ENCODE results near the gene SENP1. TPM values are rescaled to one million over a fixed set of nuclear protein-coding genes. Genes with fewer than 3 reads are reported as not detected.

SENP1 gene
- total and polyA plus RNA-seq, 2 of the 4 experiments (the other 2 are of a cell fraction) = 7.2 to 25.3 TPM

- dilution Hi-C loops (cut with HindIII; ENCODE audit: low sequenced_read_pairs, unreplicated experiment) (no loop called here), in situ Hi-C loops (cut with MboI; ENCODE audit: low sequenced_read_pairs) (no loop called here), intact Hi-C loops (cut with micrococcal nuclease) (no loop called here)
- Histone ChIP-seq H3K9ac (ENCODE audit: low read depth, low read length) (no peak overlapping the region), H2BK15ac (ENCODE audit: low read depth, low read length) (no peak overlapping the region), H3K79me1 (ENCODE audit: low read depth in 1 of 2, low read length in 2 of 2) (no peaks in the 10 kb centered on the region), H3K27me3 (ENCODE audit: control insufficient read depth, insufficient read depth, low read length) (peaks cover 74% of the 10 kb centered on the region), H4K8ac (ENCODE audit: low read depth in 2 of 2, low read length in 2 of 2) (no peak overlapping the region), H3K23ac (ENCODE audit: low read depth, low read length) (no peak overlapping the region), H3K27ac (ENCODE audit: insufficient read depth, low read length) (no peak overlapping the region), H3K9me1 (ENCODE audit: insufficient read depth, low read length) (no peaks in the 10 kb centered on the region), H3K4me1 (ENCODE audit: control insufficient read depth, insufficient read depth, low read length) (peaks cover 2% of the 10 kb centered on the region; the same call in 1 of the 2 replicates), H4K20me1 (ENCODE audit: insufficient read depth, low read length) (no peaks in the 10 kb centered on the region), H2BK120ac (ENCODE audit: low read depth, low read length) (no peak overlapping the region), H2BK20ac (ENCODE audit: low read depth, low read length) (no peak overlapping the region), H3K9me3 (ENCODE audit: control insufficient read depth, insufficient read depth, low read length) (peaks cover 2% of the 10 kb centered on the region; the same call in 1 of the 2 replicates), H2BK5ac (ENCODE audit: low read depth, low read length, poor library complexity, severe bottlenecking) (no peak overlapping the region), H3K4ac (ENCODE audit: low read depth, low read length) (no peak overlapping the region), H4K91ac (ENCODE audit: insufficient read depth, low read depth, low read length) (no peak overlapping the region), H4K5ac (ENCODE audit: low read depth, low read length) (no peak overlapping the region), H3K18ac (ENCODE audit: low read depth, low read length) (no peak overlapping the region), H3K4me2 (ENCODE audit: low read depth, low read length) (no peak overlapping the region), H2AFZ (replicated peaks; ENCODE audit: low read length, poor library complexity) (no peak overlapping the region), H3K56ac (ENCODE audit: extremely low read depth, insufficient read depth, low read length) (no peak overlapping the region), H2AK5ac (ENCODE audit: low read depth, low read length) (no peak overlapping the region), H3K14ac (replicated peaks; ENCODE audit: low read depth, low read length) (no peak overlapping the region), H2AK9ac (replicated peaks; ENCODE audit: low read depth, low read length, poor library complexity) (no peak overlapping the region), H3K4me3 (ENCODE audit: insufficient read depth, low read depth, low read length) (no peak overlapping the region), H3K36me3 (ENCODE audit: control insufficient read depth, insufficient read depth, low read length) (no peaks in the 10 kb centered on the region)
- ATAC-seq (ENCODE audit: low read depth) (no peak), DNase-seq (no peak)
- WGBS, 2 experiments (ENCODE audit: extremely low coverage in 2 of 2, insufficient read length in 1 of 2) = no CpG with 5 or more reads among the region's 1 CpG
- no TSS peak for BruUV-seq (replicated peaks)
- TF ChIP-seq MAFK (IDR thresholded peaks at IDR 0.05; ENCODE audit: low read depth, low read length) (no peak), NFE2L2 (IDR thresholded peaks at IDR 0.05; ENCODE audit: low read depth, low read length) (no peak), RFX5 (IDR thresholded peaks at IDR 0.05; ENCODE audit: low read depth, low read length) (no peak), SMC3 (IDR thresholded peaks at IDR 0.05; ENCODE audit: low read depth, low read length) (no peak), BHLHE40 (IDR thresholded peaks at IDR 0.05; ENCODE audit: low read depth, low read length) (no peak), RCOR1 (IDR thresholded peaks at IDR 0.05; ENCODE audit: insufficient replicate concordance, low read length) (no peak), USF2 (IDR thresholded peaks at IDR 0.05; ENCODE audit: low read depth, low read length) (no peak), MAZ (IDR thresholded peaks at IDR 0.05; ENCODE audit: borderline replicate concordance, low read depth, low read length) (no peak), FOS (IDR thresholded peaks at IDR 0.05; ENCODE audit: low read depth, low read length) (no peak), MXI1 (IDR thresholded peaks at IDR 0.05; ENCODE audit: borderline replicate concordance, low read depth, low read length) (no peak), ELK1 (IDR thresholded peaks at IDR 0.05; ENCODE audit: borderline replicate concordance, low read depth, low read length) (no peak), CTCF (conservative IDR thresholded peaks at IDR 0.05; ENCODE audit: low read depth, low read length) (no peak), CHD1 (IDR thresholded peaks at IDR 0.05; ENCODE audit: low read depth, low read length) (no peak), RAD21 (IDR thresholded peaks at IDR 0.05; ENCODE audit: low read length) (no peak), POLR2A (IDR thresholded peaks at IDR 0.05; ENCODE audit: low read depth, low read length) (no peak), CEBPB (IDR thresholded peaks at IDR 0.05; ENCODE audit: low read depth, low read length) (no peak)
- ChIA-PET CTCF (no interaction called here), POLR2A (ENCODE audit: unreplicated experiment) (no interaction called here)
Measured at GRCh38 chr12:48009471-48009870, 96.4 kb downstream of the SENP1 start.

All from IMR-90 (cell line).